GM12878 (cell line): ENCODE data around the gene PTPRN2. TPM values are rescaled to one million over a fixed set of nuclear protein-coding genes. Genes with fewer than 3 reads are reported as not detected.

Experiments
- ATAC-seq: fragments of 200-7000 bp; cut with Tn5 transposase; 3 replicates; pipeline ENCODE4 v1.9.1; 2020; ENCODE audit warnings: mild to moderate bottlenecking, moderate library complexity
- BruUV-seq: library from RNA; stranded (reverse); fragments of 400-500 nt; replicated peaks from 2 replicates; lab custom pipeline; 2021; lab: Mats Ljungman, UMichigan
- CTCF ChIA-PET: fragments of 300-600 bp; sonication (Branson Sonifier 250); formaldehyde crosslinking; extraction: SDS; loops from one replicate; lab custom pipeline; 2021; ENCODE audit warnings: inconsistent platforms; lab: Yijun Ruan, JAX
- POLR2A ChIA-PET: fragments of 350-600 bp; formaldehyde crosslinking; extraction: SDS; loops from one replicate; lab custom pipeline; 2021; ENCODE audit warnings: inconsistent platforms; lab: Charles Lee
- RAD21 ChIA-PET: fragments of 300-600 bp; sonication (Branson Sonifier 250); formaldehyde crosslinking; loops from one replicate; lab custom pipeline; 2023; ENCODE audit warnings: antibody characterized with exemption; ENCODE audit not compliant: unreplicated experiment; lab: Charles Lee
- SMC1A ChIA-PET: fragments of 300-600 bp; sonication (Branson Sonifier 250); formaldehyde crosslinking; loops from one replicate; lab custom pipeline; 2023; ENCODE audit not compliant: unreplicated experiment, uncharacterized antibody; lab: Charles Lee
- DNase-seq: peaks from one replicate; pipeline ENCODE4 v3.0.0-alpha.2; 2011; ENCODE audit warnings: low read depth, low spot score
- FAIRE-seq: peaks from 3 replicates; lab custom pipeline; 2011; peaks lifted over from hg19 to GRCh38; lab: Jason Lieb, UNC
- H2AFZ ChIP-seq: 2 replicates; pipeline ENCODE4 v1.6.0; 2011; ENCODE audit warnings: low read depth, low read length, control low read depth; ENCODE audit not compliant: control insufficient read depth
- H3K27ac ChIP-seq: 2 replicates; pipeline ENCODE4 v1.5.1; 2011; ENCODE audit warnings: control low read depth; ENCODE audit not compliant: control insufficient read depth, insufficient read depth
- H3K27me3 ChIP-seq, 2 experiments: replicated peaks in 1 of 2; 2 replicates each; pipeline versions ENCODE4 v1.6.0 to v1.6.1; 2011; ENCODE audit warnings: low read length in 1 of 2; ENCODE audit not compliant: control insufficient read depth in 2 of 2, insufficient read depth in 2 of 2
- H3K36me3 ChIP-seq, 2 experiments: 2 replicates each; pipeline ENCODE4 v1.5.1; 2011; ENCODE audit warnings: low read length in 1 of 2; ENCODE audit not compliant: control insufficient read depth in 2 of 2, insufficient read depth in 2 of 2
- H3K4me1 ChIP-seq: 2 replicates; pipeline ENCODE4 v1.6.1; 2011; ENCODE audit warnings: mild to moderate bottlenecking, low read length, moderate library complexity, mixed read lengths; ENCODE audit not compliant: control insufficient read depth, insufficient read depth
- H3K4me2 ChIP-seq: 2 replicates; pipeline ENCODE4 v1.6.0; 2011; ENCODE audit warnings: control low read depth; ENCODE audit not compliant: control insufficient read depth, insufficient read depth
- H3K4me3 ChIP-seq: fragments of 200-600 bp; sonication (generic); 2 replicates; pipeline ENCODE4 v1.5.1; 2016
- H3K79me2 ChIP-seq: 2 replicates; pipeline ENCODE4 v1.6.0; 2011; ENCODE audit warnings: low read length; ENCODE audit not compliant: control insufficient read depth, insufficient read depth
- H3K9ac ChIP-seq: 2 replicates; pipeline ENCODE4 v1.8.0; 2011; ENCODE audit warnings: low read length, control low read depth, mixed read lengths; ENCODE audit not compliant: control insufficient read depth, insufficient read depth
- H3K9me3 ChIP-seq: replicated peaks from 3 replicates; pipeline ENCODE4 v1.5.1; 2011; ENCODE audit warnings: mild to moderate bottlenecking, low read length; ENCODE audit not compliant: control insufficient read depth, insufficient read depth
- H4K20me1 ChIP-seq: 2 replicates; pipeline ENCODE4 v1.6.0; 2011; ENCODE audit not compliant: control insufficient read depth, insufficient read depth
- BCL11A ChIP-seq: IDR thresholded peaks from 2 replicates; pipeline ENCODE4 v1.6.1; 2011; ENCODE audit warnings: low read depth, low read length
- BHLHE40 ChIP-seq, 2 experiments: fragments of 450-650 bp in 1 of 2; IDR thresholded peaks; 2 replicates each; pipeline ENCODE4 v1.6.1; 2011 to 2017; ENCODE audit warnings: low read depth in 2 of 2, borderline replicate concordance in 1 of 2, improper control_type of control experiment in 1 of 2, low read length in 1 of 2, mild to moderate bottlenecking in 1 of 2
- BMI1 ChIP-seq: fragments of 450-650 bp; IDR thresholded peaks from 2 replicates; pipeline ENCODE4 v1.6.1; 2016; ENCODE audit warnings: mild to moderate bottlenecking, moderate library complexity, borderline replicate concordance
- CHD1 ChIP-seq: IDR thresholded peaks from 2 replicates; pipeline ENCODE4 v1.6.1; 2012; ENCODE audit warnings: low read depth, low read length, improper control_type of control experiment
- CHD4 ChIP-seq: fragments of 200-600 bp; sonication (generic); IDR thresholded peaks from 2 replicates; pipeline ENCODE4 v1.6.1; 2016; ENCODE audit warnings: mild to moderate bottlenecking
- EED ChIP-seq: sonication (generic); IDR thresholded peaks from 2 replicates; pipeline ENCODE4 v1.6.1; 2016; ENCODE audit warnings: antibody characterized with exemption, low read depth
- FOXK2 ChIP-seq: fragments of 450-650 bp; IDR thresholded peaks from 2 replicates; pipeline ENCODE4 v1.6.1; 2017; ENCODE audit warnings: mild to moderate bottlenecking, moderate library complexity
- IRF4 ChIP-seq: IDR thresholded peaks from 2 replicates; pipeline ENCODE4 v1.6.1; 2011; ENCODE audit warnings: low read depth, low read length
- MAX ChIP-seq: IDR thresholded peaks from 2 replicates; pipeline ENCODE4 v1.6.1; 2012; ENCODE audit warnings: low read depth, low read length, improper control_type of control experiment
- MYB ChIP-seq: fragments of 150-350 bp; IDR thresholded peaks from 2 replicates; pipeline ENCODE4 v1.6.1; 2014; ENCODE audit warnings: mild to moderate bottlenecking, low read depth, low read length, borderline replicate concordance
- POLR2AphosphoS5 ChIP-seq: IDR thresholded peaks from 2 replicates; pipeline ENCODE4 v1.6.1; 2011; ENCODE audit warnings: mild to moderate bottlenecking, low read length, inconsistent platforms
- RUNX3 ChIP-seq: IDR thresholded peaks from 2 replicates; pipeline ENCODE4 v1.6.1; 2012; ENCODE audit warnings: low read length, inconsistent platforms
- SIX5 ChIP-seq: IDR thresholded peaks from 2 replicates; pipeline ENCODE4 v1.6.1; 2011; ENCODE audit warnings: mild to moderate bottlenecking, low read depth, low read length, moderate library complexity; ENCODE audit not compliant: severe bottlenecking
- SUPT20H ChIP-seq: IDR thresholded peaks from 2 replicates; pipeline ENCODE4 v1.6.1; 2011; ENCODE audit warnings: low read depth, mild to moderate bottlenecking, low read length, moderate library complexity, borderline replicate concordance; ENCODE audit not compliant: control insufficient read depth
- ZBED1 ChIP-seq: IDR thresholded peaks from 2 replicates; pipeline ENCODE4 v1.6.1; 2016; ENCODE audit warnings: borderline replicate concordance
- ZBTB11 ChIP-seq: fragments of 450-650 bp; formaldehyde crosslinking; IDR thresholded peaks from 2 replicates; pipeline ENCODE4 v1.5.0; 2022; ENCODE audit warnings: mild to moderate bottlenecking, missing genetic modification characterization
- ZNF24 ChIP-seq: fragments of 450-650 bp; IDR thresholded peaks from 2 replicates; pipeline ENCODE4 v1.6.1; 2017; ENCODE audit warnings: antibody characterized with exemption, mild to moderate bottlenecking
- WGBS: methylation state at CpG from one replicate; pipeline ENCODE4 v1.1.6; 2016; ENCODE audit warnings: low lambda C conversion rate; ENCODE audit not compliant: insufficient replicate concordance, insufficient coverage; ENCODE audit errors: missing lambda C conversion rate; 5-methylcytosine and 5-hydroxymethylcytosine counted together
- in situ Hi-C: fragments of 300-500 bp; cut with MboI; formaldehyde crosslinking; loops from 9 replicates; pipeline ENCODE4 v1.14.3; 2018; ENCODE audit warnings: mixed read lengths
- intact Hi-C: fragments of 100-400 bp; cut with micrococcal nuclease; formaldehyde crosslinking; loops from one replicate; pipeline ENCODE4 v1.14.2; 2022; ENCODE audit not compliant: unreplicated experiment
- polyA plus RNA-seq, 11 experiments: library from polyadenylated mRNA; depleted of rRNA in 4 of 11; unstranded in 6 of 11; stranded (reverse) in 5 of 11; fragments of >200 nt; fragmentation: Nextera tagmentation in 4 of 11; fragmentation: Illumina TruSeq in 1 of 11; extraction: Ambion mirVana in 4 of 11; extraction: Trizol in 1 of 11; gene quantifications; 1 replicate in 1 of 11; 2 replicates in 10 of 11; pipeline versions ENCODE4 v1.2.1 to v1.2.3, GENCODE V29; 2011 to 2016; ENCODE audit warnings: inconsistent platforms in 2 of 11, missing spikeins in 2 of 11, low read depth in 1 of 11
- total RNA-seq, 4 experiments: library from RNA; depleted of rRNA in 3 of 4; stranded (reverse); fragments of >200 nt in 3 of 4; fragmentation: Illumina TruSeq in 1 of 4; extraction: Trizol in 1 of 4; gene quantifications; 2 replicates each; pipeline versions ENCODE4 v1.2.1 to v1.2.3, GENCODE V29; 2013 to 2021
- TF ChIP-seq, protein P1 (sequence below): fragments of 450-650 bp; conservative IDR thresholded peaks from 2 replicates; pipeline ENCODE4 v1.6.1; 2017; ENCODE audit warnings: mild to moderate bottlenecking, moderate library complexity

PTPRN2 gene
- total and polyA plus RNA-seq, 10 of the 15 experiments (the other 5 are each of a cell fraction or from before 2014, with no cell fraction given) = 5.4 TPM; not detected in 9

DNA sequence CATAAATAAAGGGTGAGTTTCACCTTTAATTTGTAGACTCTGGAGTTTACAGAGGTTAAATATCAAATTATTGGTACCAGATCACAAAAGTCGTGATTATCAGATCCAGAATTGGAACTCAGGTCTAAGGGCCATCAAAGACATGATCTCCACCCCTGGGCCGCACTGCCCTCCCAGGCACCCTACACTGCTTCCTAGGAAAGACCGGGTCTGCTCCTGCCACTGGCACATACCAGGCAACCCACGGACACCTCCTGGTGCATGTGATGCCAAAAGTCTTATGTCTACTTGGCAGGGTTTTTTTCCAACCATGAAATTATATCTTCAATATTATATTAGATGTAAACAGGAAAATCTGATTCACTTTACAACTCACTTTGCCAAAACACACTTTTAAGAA is 452.8 kb downstream of the PTPRN2 start:
- ChIA-PET CTCF (no interaction called here), POLR2A (no interaction called here), RAD21 (no interaction called here), SMC1A (no interaction called here)
- no peaks in the 10 kb centered on the region for H3K36me3 ChIP-seq
- FAIRE-seq = no peak
- H3K27ac ChIP-seq = no peak overlapping the region
- no peak for ATAC-seq
- no peak overlapping the region for H3K4me2 ChIP-seq
- H3K4me3 ChIP-seq = no peak overlapping the region
- in situ Hi-C loops (no loop called here), intact Hi-C loops (no loop called here)
- no peak overlapping the region for H2AFZ ChIP-seq
- H3K79me2 ChIP-seq = no peaks in the 10 kb centered on the region
- H3K9me3 ChIP-seq = no peaks in the 10 kb centered on the region; the same call in 2 of the 3 replicates
- H3K9ac ChIP-seq = no peak overlapping the region
- H4K20me1 ChIP-seq = no peaks in the 10 kb centered on the region
- no peaks in the 10 kb centered on the region for H3K27me3 ChIP-seq
- no peaks in the 10 kb centered on the region for H3K4me1 ChIP-seq
- WGBS = 31% methylated on average over 4 of the region's 4 CpGs
- BruUV-seq = no TSS peak
- DNase-seq = no peak
- no peak for TF ChIP-seq RUNX3
- no peak for TF ChIP-seq CHD4
- no peak for TF ChIP-seq SIX5
- no peak for TF ChIP-seq ZBED1
- TF ChIP-seq IRF4 = no peak
- no peak for TF ChIP-seq CHD1
- no peak for TF ChIP-seq POLR2AphosphoS5
- TF ChIP-seq BCL11A = no peak
- TF ChIP-seq FOXK2 = no peak
- no peak for TF ChIP-seq MAX
- TF ChIP-seq, protein P1, sequence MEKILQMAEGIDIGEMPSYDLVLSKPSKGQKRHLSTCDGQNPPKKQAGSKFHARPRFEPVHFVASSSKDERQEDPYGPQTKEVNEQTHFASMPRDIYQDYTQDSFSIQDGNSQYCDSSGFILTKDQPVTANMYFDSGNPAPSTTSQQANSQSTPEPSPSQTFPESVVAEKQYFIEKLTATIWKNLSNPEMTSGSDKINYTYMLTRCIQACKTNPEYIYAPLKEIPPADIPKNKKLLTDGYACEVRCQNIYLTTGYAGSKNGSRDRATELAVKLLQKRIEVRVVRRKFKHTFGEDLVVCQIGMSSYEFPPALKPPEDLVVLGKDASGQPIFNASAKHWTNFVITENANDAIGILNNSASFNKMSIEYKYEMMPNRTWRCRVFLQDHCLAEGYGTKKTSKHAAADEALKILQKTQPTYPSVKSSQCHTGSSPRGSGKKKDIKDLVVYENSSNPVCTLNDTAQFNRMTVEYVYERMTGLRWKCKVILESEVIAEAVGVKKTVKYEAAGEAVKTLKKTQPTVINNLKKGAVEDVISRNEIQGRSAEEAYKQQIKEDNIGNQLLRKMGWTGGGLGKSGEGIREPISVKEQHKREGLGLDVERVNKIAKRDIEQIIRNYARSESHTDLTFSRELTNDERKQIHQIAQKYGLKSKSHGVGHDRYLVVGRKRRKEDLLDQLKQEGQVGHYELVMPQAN = no peak
- no peak for TF ChIP-seq MYB
- TF ChIP-seq SUPT20H = no peak
- no peak for TF ChIP-seq BMI1
- TF ChIP-seq ZNF24 = no peak
- no peak for TF ChIP-seq EED
- no peak for TF ChIP-seq ZBTB11 (CRISPR knock-in tag)
- TF ChIP-seq BHLHE40 (IDR thresholded peaks at IDR 0.05; ENCODE audit: borderline replicate concordance in 1 of 2, low read depth in 2 of 2, low read length in 1 of 2) = no peak
